Measurements from ENCODE around the gene POFUT1. TPM values are rescaled to one million over a fixed set of nuclear protein-coding genes. Genes with fewer than 3 reads are reported as not detected.

POFUT1 gene
- total and polyA plus RNA-seq, 9 of the 15 experiments (the other 6 are each of a cell fraction or from before 2014, with no cell fraction given), result 3.5 to 44.7 (median 23.5) TPM

DNA sequence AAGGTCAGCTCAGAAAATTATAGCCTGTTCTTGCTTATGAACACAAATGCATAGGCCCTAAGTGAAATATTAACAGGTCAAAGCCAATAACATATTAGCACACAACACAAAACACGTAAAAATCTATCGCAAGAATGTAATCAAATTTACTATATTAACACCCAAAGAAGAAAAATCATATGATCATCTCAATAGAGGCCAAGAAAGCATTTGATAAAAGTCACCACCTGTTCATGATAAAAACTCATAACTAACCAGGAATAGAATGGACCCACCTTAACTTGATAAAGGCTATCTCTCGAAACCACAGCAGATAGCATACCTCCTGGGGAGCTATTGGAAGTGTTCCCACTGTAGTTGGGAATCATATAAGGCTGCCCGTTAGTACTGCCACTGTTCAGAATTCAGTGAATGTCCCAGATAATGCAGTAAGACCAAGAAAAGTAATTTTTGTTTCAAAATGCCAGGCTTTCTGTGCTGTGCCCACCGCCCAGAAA, 21.6 kb downstream of the POFUT1 start:
- no peaks in the 10 kb centered on the region for H4K20me1 ChIP-seq (replicated peaks; ENCODE audit: control insufficient read depth, insufficient read depth, low read length)
- peaks cover 3% of the 10 kb centered on the region for H3K9me1 ChIP-seq (ENCODE audit: control insufficient read depth, insufficient read depth, low read length)
- no peaks in the 10 kb centered on the region for H3K27me3 ChIP-seq (ENCODE audit: control insufficient read depth in 2 of 2, insufficient read depth in 2 of 2, low read length in 2 of 2)
- no peak overlapping the region for H3K4me3 ChIP-seq
- in situ Hi-C loops (cut with MboI), result no loop called here
- H3K79me2 ChIP-seq (ENCODE audit: control insufficient read depth, insufficient read depth, low read length), result no peaks in the 10 kb centered on the region
- DNase-seq (ENCODE audit: extremely low read depth in 1 of 4, low spot score in 3 of 4), result no peak
- intact Hi-C loops (cut with micrococcal nuclease), result no loop called here
- no peak for FAIRE-seq
- no peak overlapping the region for H2AFZ ChIP-seq (ENCODE audit: low read depth, low read length)
- no peak overlapping the region for H3K27ac ChIP-seq (ENCODE audit: extremely low read depth, low read depth, low read length)
- ChIA-PET CTCF (ENCODE audit: low intra/inter-chr PET ratio) (no interaction called here), POLR2A (no interaction called here)
- H3K9me3 ChIP-seq (replicated peaks; ENCODE audit: control insufficient read depth, insufficient read depth, low read depth, low read length), result no peaks in the 10 kb centered on the region
- WGBS (ENCODE audit: insufficient coverage, low coverage, missing lambda C conversion rate), result 71% methylated on average over 5 of the region's 5 CpGs
- no peak for ATAC-seq
- no peaks in the 10 kb centered on the region for H3K4me1 ChIP-seq (replicated peaks in 1 of 2; ENCODE audit: control insufficient read depth in 2 of 2, insufficient read depth in 2 of 2, low read length in 2 of 2)
- H3K4me2 ChIP-seq (ENCODE audit: insufficient read depth, low read length), result no peak overlapping the region
- H3K9ac ChIP-seq (ENCODE audit: insufficient read depth in 1 of 2, low read depth in 2 of 2, low read length in 2 of 2), result no peak overlapping the region
- H3K36me3 ChIP-seq (ENCODE audit: control insufficient read depth, insufficient read depth, low read length), result peaks cover 87% of the 10 kb centered on the region
- BruUV-seq (replicated peaks), result no TSS peak
- no peak for TF ChIP-seq ZBED1 (IDR thresholded peaks at IDR 0.05)
- TF ChIP-seq CBX2 (IDR thresholded peaks at IDR 0.05; ENCODE audit: insufficient read depth, low read length, poor library complexity, severe bottlenecking), result no peak
- TF ChIP-seq, protein P1, sequence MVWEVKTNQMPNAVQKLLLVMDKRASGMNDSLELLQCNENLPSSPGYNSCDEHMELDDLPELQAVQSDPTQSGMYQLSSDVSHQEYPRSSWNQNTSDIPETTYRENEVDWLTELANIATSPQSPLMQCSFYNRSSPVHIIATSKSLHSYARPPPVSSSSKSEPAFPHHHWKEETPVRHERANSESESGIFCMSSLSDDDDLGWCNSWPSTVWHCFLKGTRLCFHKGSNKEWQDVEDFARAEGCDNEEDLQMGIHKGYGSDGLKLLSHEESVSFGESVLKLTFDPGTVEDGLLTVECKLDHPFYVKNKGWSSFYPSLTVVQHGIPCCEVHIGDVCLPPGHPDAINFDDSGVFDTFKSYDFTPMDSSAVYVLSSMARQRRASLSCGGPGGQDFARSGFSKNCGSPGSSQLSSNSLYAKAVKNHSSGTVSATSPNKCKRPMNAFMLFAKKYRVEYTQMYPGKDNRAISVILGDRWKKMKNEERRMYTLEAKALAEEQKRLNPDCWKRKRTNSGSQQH (CRISPR knock-in tag; IDR thresholded peaks at IDR 0.05), result no peak
- TF ChIP-seq, protein P2, sequence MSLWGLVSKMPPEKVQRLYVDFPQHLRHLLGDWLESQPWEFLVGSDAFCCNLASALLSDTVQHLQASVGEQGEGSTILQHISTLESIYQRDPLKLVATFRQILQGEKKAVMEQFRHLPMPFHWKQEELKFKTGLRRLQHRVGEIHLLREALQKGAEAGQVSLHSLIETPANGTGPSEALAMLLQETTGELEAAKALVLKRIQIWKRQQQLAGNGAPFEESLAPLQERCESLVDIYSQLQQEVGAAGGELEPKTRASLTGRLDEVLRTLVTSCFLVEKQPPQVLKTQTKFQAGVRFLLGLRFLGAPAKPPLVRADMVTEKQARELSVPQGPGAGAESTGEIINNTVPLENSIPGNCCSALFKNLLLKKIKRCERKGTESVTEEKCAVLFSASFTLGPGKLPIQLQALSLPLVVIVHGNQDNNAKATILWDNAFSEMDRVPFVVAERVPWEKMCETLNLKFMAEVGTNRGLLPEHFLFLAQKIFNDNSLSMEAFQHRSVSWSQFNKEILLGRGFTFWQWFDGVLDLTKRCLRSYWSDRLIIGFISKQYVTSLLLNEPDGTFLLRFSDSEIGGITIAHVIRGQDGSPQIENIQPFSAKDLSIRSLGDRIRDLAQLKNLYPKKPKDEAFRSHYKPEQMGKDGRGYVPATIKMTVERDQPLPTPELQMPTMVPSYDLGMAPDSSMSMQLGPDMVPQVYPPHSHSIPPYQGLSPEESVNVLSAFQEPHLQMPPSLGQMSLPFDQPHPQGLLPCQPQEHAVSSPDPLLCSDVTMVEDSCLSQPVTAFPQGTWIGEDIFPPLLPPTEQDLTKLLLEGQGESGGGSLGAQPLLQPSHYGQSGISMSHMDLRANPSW (CRISPR knock-in tag; IDR thresholded peaks at IDR 0.05), result no peak
- TF ChIP-seq SMARCA5 (IDR thresholded peaks at IDR 0.05), result no peak
- TF ChIP-seq ZNF175 (CRISPR knock-in tag; IDR thresholded peaks at IDR 0.05; ENCODE audit: low read depth), result no peak
- TF ChIP-seq MAFK (IDR thresholded peaks at IDR 0.05; ENCODE audit: low read length), result no peak
- TF ChIP-seq, protein P3, sequence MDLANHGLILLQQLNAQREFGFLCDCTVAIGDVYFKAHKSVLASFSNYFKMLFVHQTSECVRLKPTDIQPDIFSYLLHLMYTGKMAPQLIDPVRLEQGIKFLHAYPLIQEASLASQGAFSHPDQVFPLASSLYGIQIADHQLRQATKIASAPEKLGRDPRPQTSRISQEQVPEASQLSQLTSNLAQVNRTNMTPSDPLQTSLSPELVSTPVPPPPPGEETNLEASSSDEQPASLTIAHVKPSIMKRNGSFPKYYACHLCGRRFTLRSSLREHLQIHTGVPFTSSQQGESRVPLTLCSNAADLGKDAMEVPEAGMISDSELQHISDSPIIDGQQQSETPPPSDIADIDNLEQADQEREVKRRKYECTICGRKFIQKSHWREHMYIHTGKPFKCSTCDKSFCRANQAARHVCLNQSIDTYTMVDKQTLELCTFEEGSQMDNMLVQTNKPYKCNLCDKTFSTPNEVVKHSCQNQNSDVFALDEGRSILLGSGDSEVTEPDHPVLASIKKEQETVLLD (IDR thresholded peaks at IDR 0.05), result no peak
- TF ChIP-seq SMARCB1 (IDR thresholded peaks at IDR 0.05; ENCODE audit: insufficient read length, low read depth), result no peak
- TF ChIP-seq ZNF644 (tag; IDR thresholded peaks at IDR 0.05; ENCODE audit: low read depth), result no peak
- TF ChIP-seq FIP1L1 (IDR thresholded peaks at IDR 0.05; ENCODE audit: low read depth, low read length, poor library complexity, severe bottlenecking), result no peak
- TF ChIP-seq ZNF12 (CRISPR knock-in tag; IDR thresholded peaks at IDR 0.05), result no peak
- TF ChIP-seq, protein P4, sequence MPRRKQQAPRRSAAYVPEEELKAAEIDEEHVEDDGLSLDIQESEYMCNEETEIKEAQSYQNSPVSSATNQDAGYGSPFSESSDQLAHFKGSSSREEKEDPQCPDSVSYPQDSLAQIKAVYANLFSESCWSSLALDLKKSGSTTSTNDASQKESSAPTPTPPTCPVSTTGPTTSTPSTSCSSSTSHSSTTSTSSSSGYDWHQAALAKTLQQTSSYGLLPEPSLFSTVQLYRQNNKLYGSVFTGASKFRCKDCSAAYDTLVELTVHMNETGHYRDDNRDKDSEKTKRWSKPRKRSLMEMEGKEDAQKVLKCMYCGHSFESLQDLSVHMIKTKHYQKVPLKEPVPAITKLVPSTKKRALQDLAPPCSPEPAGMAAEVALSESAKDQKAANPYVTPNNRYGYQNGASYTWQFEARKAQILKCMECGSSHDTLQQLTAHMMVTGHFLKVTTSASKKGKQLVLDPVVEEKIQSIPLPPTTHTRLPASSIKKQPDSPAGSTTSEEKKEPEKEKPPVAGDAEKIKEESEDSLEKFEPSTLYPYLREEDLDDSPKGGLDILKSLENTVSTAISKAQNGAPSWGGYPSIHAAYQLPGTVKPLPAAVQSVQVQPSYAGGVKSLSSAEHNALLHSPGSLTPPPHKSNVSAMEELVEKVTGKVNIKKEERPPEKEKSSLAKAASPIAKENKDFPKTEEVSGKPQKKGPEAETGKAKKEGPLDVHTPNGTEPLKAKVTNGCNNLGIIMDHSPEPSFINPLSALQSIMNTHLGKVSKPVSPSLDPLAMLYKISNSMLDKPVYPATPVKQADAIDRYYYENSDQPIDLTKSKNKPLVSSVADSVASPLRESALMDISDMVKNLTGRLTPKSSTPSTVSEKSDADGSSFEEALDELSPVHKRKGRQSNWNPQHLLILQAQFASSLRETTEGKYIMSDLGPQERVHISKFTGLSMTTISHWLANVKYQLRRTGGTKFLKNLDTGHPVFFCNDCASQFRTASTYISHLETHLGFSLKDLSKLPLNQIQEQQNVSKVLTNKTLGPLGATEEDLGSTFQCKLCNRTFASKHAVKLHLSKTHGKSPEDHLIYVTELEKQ (CRISPR knock-in tag; IDR thresholded peaks at IDR 0.05), result no peak
- TF ChIP-seq HMG20B (CRISPR knock-in tag; IDR thresholded peaks at IDR 0.05), result no peak
- TF ChIP-seq ZNF24 (IDR thresholded peaks at IDR 0.05), result no peak
- no peak for TF ChIP-seq MCM7 (IDR thresholded peaks at IDR 0.05)

Measured in K562 (cell line).